Stimulated activated CD8-positive, alpha-beta memory T cell treated with anti-CD3 and anti-CD28 coated beads, Interleukin-15, amount 100 ng/mL, for 48 hours (primary cell): ENCODE measurements around the gene PTBP3.

Experiments
- DNase-seq, 2 donors: peaks; one replicate each; pipeline ENCODE4 v3.0.0-alpha.2; 2020; ENCODE audit warnings: low read depth in 2 of 2

Gene PTBP3

DNA sequence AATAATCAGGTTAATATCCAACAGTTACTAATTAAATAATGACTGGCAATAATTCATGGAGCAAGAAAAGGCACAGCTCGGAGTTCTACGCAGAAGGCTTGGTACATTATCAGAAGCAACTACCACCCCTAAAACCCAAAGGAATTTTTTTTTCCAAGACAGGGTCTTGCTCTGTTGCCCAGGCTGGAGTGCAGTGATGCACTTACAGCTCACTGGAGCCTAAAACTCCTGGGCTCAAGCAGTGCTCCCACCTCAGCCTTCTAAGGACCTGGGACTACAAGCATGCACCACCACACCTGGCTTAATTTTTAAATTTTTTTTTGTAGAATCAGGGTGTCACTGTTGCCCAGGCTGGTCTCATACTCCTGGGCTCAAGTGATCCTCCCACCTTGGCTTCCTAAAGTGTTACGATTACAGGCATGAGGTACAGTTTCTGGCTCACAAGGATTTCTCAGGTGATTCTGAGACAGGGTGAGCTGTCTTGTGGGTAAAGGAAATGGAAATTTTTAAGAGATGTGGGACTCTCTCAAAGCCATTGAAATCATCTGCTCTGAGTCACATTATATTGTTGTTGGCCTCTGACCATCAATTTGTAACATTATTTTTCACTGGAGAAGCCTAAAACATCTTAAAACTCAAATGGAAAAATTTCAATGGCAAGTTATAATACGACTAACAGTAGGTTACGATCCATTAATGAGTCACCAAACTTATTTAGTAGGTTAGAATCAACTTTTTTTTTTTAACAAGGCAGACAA lies 26.8 kb upstream of the PTBP3 start:
- no peak for DNase-seq

DNA sequence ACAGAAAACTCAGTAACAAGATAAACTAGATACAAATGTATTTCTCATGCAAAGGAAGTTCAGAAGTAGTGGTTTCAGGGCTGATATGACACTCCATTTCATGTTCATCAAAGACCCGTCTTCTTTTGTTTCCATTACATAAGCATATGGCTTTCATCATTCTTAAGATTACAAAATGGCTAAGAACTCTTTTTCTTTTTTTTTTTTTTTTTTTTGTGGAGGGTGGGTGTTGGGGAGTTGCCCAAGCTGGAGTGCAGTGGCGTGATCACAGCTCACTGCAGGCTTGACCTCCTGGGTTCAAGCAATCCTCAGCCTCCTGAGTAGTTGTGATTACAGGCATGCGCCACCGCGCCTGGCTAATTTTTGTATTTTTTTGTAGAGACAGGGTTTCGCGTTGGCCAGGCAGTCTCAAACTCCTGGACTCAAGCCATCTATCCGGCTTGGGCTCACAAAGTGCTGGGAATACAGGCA lies 22.0 kb upstream of the PTBP3 start:
- DNase-seq, result no peak

DNA sequence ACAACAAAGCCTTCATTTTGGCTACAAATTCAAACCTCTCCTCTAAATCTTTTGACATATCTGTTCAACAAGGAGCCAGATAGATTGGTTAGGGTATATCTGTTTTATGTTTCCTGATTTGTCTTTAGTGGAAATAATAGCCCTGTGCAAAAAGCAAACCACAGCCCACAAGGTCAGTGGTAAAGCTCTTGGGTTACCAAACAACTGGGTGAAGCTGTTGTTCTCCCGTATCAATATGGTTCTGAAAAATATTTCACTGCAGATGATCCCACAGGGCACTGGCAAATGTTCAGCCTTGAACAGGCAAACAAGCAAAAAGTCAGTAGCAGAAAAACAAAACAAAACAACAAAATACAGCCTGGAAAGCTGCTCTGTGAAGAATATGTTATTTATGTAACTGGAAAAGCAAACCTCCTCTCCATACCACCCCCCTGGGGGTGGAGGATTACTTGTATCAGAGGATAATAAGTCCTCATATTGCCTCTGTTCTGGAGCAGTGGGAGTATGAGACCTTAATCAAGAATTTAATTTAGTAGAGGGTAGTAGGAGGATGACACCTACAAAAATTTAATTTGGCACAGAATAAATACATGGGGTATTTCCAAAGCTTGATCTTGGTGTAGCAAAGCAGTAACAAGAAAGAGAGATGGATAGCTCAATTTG lies 20.8 kb upstream of the PTBP3 start:
- no peak for DNase-seq

DNA sequence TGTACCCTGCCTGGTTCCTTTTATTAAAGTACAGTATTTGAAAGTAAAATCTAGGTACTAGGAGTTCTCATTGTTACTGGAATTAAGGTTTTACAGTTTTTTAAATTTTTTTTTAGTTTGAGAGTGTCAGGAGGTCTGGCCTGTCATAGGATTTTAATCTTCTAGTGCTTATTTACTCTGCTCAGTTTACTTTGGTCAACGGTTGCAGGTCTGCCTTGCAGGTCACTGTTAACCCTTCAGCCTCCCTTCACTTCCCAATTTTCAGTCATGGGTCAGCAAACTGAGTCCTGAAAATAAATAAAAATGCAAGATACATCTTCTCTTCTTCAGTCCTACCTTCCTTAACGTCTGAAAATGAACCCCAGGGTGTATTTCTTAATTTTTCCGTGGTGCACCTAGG lies 18.8 kb upstream of the PTBP3 start:
- no peak for DNase-seq

DNA sequence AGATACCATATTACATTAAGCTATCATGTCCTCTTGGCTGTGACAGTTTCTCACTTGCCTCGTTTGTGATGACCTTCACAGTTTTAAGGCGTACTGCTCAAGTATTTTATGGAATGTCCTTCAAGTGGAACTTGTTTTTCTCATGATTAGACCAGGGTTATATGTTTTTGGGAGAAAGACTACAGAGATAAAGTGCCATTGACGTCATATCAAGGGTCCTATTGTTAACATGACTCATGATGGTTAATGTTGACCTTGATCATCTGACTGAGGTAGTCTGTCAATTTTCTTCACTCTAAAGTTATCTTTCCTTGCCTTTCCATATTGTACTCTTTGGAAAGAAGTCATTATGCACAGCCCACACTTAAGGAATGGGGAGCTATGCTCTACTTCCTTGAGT lies 17.8 kb upstream of the PTBP3 start:
- no peak for DNase-seq

GRCh38 chr9:112349008-112349333 lies 15.6 kb upstream of the PTBP3 start:
- no peak for DNase-seq

GRCh38 chr9:112348257-112349007 lies 15.0 kb upstream of the PTBP3 start:
- peak; percentile 62 to 66 for DNase-seq

DNA sequence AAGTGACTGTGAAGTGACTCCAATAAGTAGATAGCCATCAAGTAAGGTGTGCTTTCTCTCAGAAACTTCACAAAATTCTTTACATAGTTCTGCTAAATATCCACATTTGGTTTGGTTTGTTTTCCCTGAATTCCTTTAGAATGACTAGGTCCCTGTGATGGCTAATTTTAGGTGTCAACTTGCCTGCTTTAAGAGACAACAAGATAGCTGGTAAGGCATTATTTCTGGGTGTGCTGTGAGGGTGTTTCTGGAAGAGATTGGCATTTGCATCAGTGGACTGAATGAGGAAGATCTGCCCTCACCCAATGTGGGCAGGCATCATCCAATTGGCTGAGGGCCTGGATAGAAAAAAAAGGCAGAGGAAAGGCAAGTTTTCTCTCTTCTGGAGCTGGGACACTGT lies 8.3 kb upstream of the PTBP3 start:
- no peak for DNase-seq

- no peak for DNase-seq
Measured at GRCh38 chr9:112339886-112340285, 6.5 kb upstream of the PTBP3 start.

- DNase-seq, result no peak
Measured at GRCh38 chr9:112338561-112338960, 5.1 kb upstream of the PTBP3 start.

GRCh38 chr9:112337547-112337946 lies 4.1 kb upstream of the PTBP3 start:
- DNase-seq, result no peak

DNA sequence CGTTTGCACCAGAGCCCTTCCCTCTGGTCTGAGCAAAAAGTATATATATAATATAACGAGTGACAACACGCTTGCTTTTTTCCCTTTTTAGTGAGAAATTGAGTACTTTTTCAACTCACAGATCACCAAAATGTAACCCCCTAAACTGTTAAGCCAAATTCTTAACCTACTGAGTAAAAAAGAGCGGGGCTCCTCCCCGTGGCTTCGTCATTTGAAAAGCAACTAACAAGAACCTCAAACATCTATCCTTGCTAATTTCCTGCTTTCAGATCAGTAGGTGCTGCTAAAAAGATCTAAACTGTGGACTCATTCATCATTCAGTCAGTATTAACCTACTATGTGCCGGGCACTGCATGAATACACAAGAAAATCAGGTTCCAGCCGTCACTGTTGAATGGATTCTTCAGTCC lies 1.0 kb upstream of the PTBP3 start:
- peak; percentile 15 to 38 for DNase-seq

DNA sequence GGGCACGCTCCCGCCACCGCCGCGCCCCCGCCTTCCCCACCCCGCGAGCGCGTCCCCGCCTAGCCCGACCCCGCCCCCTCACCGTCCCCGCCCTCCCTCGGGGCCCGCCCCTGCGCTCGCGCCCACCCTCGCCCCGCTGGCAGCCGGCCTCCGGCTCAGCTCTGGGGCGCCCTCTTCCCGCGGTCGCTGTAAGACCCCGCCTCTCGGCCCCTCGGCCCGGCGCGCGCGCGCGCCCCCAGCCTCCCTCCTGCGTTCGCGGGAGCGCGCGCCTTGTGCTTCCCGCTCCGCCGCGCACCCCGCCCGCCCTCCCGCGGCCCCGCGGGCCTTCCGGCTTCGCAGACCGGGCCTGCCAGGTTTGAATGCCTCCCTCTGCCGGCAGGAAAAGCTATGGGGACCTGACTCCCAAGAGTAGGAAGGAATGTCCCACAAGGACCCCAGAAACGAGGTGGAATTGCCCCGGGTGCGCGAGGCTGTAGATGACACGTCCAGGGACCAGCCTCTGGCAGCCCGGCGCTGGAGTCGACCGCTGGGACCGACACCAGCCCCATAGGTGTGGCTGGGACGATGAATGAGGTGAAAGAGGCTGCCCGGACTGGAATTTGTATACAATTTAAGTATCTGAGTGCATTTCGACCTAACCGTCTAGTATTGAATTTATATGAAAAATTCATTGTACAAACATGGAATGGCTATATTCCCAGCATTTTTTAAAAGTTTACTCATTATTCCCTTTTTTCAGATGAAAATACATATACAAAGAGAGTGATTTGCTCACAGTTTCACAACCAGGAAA lies 416 bp upstream of the PTBP3 start:
- peak; percentile 91 to 93 for DNase-seq

GRCh38 chr9:112332674-112332976 lies 794 bp downstream of the PTBP3 start:
- DNase-seq, result no peak

- no peak for DNase-seq
Measured at GRCh38 chr9:112332214-112332613, 1.2 kb downstream of the PTBP3 start.

DNA sequence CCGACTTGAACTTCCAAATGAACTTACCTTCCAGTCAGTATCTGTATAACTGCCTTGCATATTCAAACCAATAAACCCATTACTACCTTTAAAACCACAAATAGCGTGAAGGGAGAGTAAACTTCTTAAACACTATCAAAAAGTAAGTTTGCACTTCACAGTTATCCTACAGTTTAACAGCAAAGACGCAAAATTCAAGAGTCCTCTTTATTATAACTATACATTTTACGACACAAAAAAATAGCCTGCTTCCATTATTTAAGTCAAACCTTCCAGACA lies 1.8 kb downstream of the PTBP3 start:
- no peak for DNase-seq

DNA sequence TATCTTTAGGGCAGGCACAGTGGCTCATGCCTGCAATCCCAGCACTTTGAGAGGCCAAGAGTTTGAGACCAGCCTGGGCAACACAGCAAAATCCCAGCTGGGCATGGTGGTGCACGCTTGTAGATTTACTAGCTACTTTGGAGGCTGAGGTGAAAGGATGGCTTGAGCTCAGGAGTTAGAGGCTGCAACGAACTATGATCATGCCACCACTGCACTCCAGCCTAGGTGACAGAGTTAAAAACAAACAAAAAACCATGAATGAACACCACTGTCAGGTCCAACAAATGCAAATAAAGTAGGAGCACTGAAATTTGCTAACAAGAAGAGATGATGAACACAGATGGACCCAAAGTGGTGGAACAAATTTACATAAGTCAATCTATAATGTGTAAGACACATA lies 4.9 kb downstream of the PTBP3 start:
- DNase-seq, result no peak

GRCh38 chr9:112327718-112328450 lies 5.5 kb downstream of the PTBP3 start:
- DNase-seq, result no peak

DNA sequence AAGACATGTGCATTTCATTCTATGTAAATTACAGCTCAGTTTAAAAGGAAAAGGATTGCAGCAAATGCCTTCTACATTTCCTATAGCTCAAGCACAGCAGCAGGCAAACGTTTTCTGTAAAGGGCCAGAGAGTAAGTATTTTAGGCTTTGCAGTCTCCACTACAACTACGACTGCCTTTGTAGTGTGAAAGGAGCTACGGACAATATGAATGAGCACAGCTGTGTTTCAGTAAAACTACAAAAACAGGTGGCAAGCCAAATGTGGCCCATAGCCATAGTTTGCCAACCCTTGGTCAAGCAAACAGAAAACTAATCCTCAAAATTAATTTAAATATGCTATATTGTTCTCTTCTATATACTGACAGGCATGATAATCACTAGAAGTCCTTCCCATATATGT lies 7.2 kb downstream of the PTBP3 start:
- DNase-seq, result no peak

GRCh38 chr9:112325600-112325999 lies 7.8 kb downstream of the PTBP3 start:
- DNase-seq, result no peak

DNA sequence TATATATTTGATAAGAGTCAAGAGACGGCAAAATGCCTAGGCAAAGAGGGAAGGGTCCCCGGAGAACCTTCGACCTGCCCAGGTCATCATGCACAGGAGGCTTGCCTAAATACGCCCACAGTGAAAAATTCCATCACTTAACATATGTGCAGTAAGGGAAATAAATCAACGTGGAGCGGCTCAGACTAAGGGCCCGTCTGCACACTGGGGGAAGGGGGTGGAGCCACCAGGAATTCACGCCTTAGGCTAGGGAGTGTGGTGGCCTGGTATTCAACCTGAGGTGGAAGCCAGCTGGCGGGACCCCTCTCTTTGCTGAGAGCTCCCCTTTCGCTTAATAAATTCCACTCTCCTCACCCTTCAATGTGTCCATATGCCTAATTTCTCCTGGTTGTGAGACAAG lies 8.3 kb downstream of the PTBP3 start:
- no peak for DNase-seq

DNA sequence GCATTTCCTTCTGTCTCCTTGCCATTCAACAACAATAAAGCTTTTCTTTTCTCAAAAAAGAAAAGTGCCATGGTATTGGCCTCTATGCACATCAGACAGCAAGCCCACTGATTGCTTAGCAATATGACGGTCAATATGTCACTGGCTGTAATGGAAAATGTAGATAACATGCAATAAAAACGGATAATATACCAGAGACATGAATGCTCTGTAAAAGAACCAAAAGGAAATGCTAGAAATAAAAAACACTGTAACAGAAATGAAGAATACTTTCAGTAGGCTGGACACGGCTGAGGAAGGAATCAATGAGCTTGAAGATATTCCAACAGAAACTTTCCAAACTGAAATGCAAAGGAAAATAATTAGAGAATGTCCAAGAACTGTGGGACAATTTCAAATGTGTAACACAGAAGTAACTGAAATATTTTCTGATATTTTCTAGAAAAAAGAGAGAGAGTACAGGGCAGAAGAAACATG lies 10.0 kb downstream of the PTBP3 start:
- DNase-seq, result no peak
